Endometrial microvascular endothelial cells (primary cell): ENCODE measurements around the gene RPA1. TPM values are rescaled to one million over a fixed set of nuclear protein-coding genes. Genes with fewer than 3 reads are reported as not detected.
"Not testable (repeated sequence)": the region's sequence is repeated elsewhere in the genome, so short reads cannot be mapped to it uniquely, and the experiment has no call there.

ENCODE experiments used
- in situ Hi-C: cut with HindIII; loops from 2 replicates; pipeline ENCODE4 v1.10.0; 2017; ENCODE audit warnings: low sequenced_read_pairs, low pct_unique_long_range_greater_than_20kb; ENCODE audit errors: inconsistent ontology term
- total RNA-seq: library from RNA; depleted of rRNA; stranded (reverse); fragments of >200 nt; gene quantifications from one replicate; pipeline ENCODE4 v1.2.3, GENCODE V29; 2015; ENCODE audit errors: inconsistent ontology term

RPA1 gene
- total RNA-seq, 1 donor from 2014 or later, result 33.3 TPM

- in situ Hi-C loops, result not testable (repeated sequence)
Observed at GRCh38 chr17:1809815-1810214, 20.0 kb upstream of the RPA1 start.

DNA sequence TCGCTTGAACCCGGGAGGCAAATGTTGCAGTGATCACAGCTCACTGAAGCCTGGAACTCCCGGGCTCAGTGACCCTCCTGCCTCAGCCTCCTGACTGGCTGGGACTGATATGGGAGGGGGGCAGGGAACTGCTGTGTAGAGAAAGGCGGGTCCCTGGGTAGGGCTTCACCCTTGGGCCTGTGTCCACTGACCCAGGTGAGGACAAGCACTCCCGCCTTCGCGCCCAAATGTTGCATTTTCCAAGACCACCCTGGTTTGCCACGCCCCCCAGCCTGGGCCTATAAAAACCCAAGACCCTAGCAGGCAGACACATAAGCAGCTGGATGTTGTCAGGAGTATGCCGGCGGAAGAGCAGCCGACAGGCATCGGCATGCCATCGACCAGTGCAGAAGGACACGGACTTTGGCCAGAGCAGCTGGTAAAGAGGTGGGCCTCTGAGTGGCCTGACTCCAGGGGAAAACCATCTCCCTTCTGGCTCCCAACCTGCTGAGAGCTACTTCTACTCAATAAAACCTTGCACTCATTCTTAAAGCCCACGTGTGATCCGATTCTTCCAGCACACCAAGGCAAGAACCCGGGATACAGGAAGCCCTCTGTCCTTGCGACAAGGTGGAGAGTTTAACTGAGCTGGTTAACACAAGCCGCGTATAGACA is 19.2 kb upstream of the RPA1 start:
- in situ Hi-C loops, result no loop called here

DNA sequence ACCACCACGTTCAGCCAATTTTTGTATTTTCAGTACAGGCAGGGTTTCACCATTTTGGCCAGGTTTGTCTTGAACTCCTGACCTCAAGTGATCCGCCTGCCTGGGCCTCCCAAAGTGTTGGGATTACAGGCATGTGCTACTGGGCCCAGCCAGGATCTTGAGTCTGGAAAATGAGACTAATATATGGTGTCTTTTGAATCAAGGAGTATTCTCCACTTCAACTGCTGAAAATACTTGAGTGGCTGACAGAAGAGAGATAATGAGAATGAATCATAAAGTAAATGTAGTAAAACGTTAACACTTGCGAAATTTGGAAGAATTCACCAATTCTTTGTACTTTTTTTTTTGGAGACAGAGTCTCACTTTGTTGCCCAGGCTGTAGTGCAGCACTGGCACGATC is 16.7 kb upstream of the RPA1 start:
- in situ Hi-C loops, result no loop called here

GRCh38 chr17:1820528-1821252 is 9.1 kb upstream of the RPA1 start:
- in situ Hi-C loops, result no loop called here

DNA sequence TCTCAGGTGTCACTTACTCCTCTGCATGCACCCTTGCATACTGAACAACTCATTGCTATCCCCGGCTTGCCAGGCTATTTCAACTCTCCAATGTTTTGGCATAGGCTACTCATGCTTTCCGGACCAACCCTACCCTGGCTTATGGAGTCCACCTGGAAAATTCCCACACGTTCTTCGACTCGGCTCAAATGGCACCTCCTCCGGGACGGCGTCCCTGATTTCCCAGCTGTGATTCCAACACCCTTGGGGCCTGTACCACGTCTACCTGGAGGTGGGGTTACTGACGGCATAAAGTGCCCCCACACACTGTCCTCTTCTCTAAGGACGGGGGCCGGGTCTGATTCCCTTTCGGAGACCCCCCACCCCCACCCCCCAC is 601 bp upstream of the RPA1 start:
- in situ Hi-C loops, result no loop called here

GRCh38 chr17:1830288-1830687 is 483 bp downstream of the RPA1 start:
- in situ Hi-C loops, result no loop called here

DNA sequence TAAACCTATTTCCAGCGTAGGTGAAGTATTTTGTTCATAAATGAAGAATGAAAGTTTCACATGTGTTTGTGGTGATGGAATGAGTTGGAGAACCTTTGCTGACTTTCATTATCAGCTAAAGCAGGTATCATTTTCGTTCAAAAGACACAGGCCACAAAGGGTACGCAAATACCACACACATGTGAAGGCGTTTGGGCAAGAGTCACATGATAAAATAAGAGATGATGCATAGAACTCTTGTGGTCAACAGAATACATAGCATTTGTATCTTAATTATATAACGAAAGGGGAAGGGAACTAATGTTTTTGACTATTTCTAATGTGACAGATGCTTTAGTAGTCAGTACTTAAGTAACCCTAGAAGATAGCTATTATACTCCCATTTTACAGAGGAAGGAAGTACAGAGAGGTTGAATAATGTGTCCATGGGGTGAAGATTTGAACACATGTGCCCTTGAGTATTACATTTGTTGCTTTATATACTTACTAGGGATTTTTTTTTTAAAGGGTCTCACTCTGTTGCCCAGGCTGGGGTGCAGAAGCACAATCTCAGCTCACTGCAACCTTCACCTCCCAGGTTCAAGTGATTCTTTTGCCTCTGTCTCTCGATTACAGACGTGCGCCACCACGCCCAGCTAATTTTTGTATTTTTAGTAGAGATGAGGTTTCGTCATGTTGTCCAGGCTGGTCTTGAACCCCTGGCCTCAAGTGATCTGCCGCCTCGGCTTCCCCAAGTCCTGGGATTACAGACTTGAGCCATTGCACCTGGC is 4.8 kb downstream of the RPA1 start:
- in situ Hi-C loops, result no loop called here

- in situ Hi-C loops, result no loop called here
Observed at GRCh38 chr17:1839516-1839915, 9.7 kb downstream of the RPA1 start.

GRCh38 chr17:1843947-1844346 is 14.1 kb downstream of the RPA1 start:
- in situ Hi-C loops, result no loop called here

DNA sequence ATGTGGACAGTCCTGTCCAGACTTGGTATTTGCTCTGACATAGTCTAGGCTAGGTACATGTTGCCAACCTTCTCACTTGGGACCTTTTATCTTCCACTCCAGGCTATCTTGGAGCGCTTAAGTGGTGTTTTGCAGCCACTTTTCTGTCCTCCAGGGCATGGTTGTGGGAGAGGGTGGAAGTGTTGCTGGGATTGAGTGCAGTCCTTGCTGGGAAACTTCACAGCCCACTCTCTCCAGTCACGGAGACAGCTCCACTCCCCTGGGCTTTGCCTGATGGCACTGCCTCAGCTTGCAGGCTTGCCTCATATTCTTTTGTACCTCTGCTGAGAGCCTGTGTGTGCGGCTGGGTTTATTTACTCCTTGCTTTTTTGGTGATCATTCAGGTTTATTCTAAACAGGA is 17.4 kb downstream of the RPA1 start:
- in situ Hi-C loops, result no loop called here

GRCh38 chr17:1852327-1852726 is 22.5 kb downstream of the RPA1 start:
- in situ Hi-C loops, result no loop called here

DNA sequence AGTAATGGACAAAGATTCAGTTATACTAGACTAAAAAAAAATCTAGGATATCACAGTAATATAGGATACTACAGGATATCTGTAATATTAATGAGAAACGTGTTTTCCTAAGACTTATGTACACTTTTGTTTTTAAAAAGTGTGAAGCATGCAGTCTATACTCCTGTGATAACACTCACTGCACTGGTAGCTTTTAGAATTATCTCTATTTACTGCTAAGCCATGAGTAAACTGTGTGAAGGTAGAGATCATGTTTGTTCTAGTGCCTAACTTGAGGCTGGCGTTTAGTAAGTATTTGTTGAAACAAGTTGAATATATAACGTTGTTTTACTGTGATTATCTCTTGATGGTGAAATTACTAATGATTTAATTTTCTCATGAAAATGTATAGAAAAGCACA is 23.9 kb downstream of the RPA1 start:
- in situ Hi-C loops, result no loop called here

- in situ Hi-C loops, result not testable (repeated sequence)
Observed at GRCh38 chr17:1856462-1856861, 26.7 kb downstream of the RPA1 start.

GRCh38 chr17:1860978-1861377 is 31.2 kb downstream of the RPA1 start:
- in situ Hi-C loops, result no loop called here

- in situ Hi-C loops, result no loop called here
Observed at GRCh38 chr17:1861391-1862010, 31.7 kb downstream of the RPA1 start.

DNA sequence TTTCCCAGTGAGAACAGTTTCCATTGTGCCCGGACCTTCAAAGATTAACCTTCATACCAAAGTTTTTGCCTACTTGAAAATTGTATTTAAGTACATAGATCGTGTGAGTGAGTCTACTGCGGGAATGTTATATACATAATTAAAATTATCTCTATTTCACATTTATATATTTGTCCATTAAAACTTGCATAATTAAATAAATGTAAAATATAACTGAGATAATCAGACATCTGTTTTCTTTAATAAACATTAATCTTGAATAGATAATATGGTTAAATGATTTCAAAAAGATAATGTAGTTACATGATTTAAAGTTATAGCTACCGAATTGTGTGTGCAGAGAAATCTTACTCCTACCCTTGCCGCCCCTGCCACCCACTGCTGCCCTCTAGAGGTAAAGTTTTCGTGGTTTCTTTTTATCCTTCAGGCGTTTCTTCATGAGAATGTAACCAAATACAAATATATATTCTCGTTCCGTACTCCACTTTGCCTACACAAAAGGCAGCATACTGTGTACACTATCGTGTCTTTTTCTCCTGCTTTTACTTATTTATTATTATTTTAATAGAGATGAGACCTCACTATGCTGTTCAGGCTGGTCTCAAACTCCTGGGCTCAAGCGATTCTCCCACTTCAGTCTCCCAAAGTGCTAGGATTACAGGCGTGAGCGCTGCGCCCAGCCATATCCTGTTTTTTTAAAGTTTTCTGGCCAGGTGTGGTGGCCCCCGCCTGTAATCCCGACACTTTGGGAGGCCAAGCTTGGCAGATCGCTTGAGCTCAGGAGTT is 35.6 kb downstream of the RPA1 start:
- in situ Hi-C loops, result no loop called here

DNA sequence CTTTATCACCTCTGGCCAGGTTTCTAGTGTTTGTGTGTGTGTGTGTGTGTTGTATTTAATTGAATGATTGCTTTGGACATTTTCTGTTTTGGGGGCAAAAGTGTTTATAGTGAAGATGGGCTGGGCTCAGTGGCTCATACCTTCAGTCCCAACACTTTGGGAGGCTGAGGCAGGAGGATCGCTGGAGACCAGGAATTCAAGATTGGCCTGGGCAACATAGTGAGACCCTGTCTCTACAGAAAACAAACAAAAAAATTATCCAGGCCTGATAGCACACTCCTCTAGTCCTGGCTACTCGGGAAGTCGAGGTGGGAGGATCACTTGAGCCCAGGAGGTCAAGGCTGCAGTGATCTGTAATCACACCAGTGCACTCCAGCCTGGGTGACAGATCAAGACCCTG is 37.5 kb downstream of the RPA1 start:
- in situ Hi-C loops, result no loop called here

GRCh38 chr17:1868090-1868489 is 38.3 kb downstream of the RPA1 start:
- in situ Hi-C loops, result no loop called here

- in situ Hi-C loops, result no loop called here
Observed at GRCh38 chr17:1870592-1870991, 40.8 kb downstream of the RPA1 start.
